HG03460 (cell line): ENCODE results near the gene CD79A.

ENCODE experiments used
- ATAC-seq: cut with Tn5 transposase; IDR thresholded peaks from one replicate; pipeline ENCODE4 v1.9.1; 2021; ENCODE audit not compliant: unreplicated experiment

CD79A gene

DNA sequence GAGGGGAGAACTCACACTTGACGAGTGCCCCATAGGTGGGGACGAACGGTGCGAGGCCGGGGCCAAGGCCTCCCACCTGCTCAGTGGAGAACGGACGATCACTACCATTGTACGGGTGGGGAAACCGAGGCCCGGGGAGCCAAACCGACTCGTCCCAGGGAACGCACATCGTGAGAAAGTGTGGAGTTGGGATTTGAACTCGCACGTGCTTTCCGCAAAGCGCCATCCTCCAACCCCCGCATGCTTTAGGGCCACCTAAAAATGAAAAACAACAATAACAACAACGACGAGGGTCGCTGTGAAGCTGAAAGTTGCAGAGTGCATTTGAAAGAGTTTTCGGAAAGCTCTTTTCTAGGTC lies 6.4 kb downstream of the CD79A start:
- no peak for ATAC-seq

GRCh38 chr19:41883821-41884733 lies 7.0 kb downstream of the CD79A start:
- peak; percentile 68 for ATAC-seq

GRCh38 chr19:41886761-41887710 lies 10.0 kb downstream of the CD79A start:
- ATAC-seq: no peak

DNA sequence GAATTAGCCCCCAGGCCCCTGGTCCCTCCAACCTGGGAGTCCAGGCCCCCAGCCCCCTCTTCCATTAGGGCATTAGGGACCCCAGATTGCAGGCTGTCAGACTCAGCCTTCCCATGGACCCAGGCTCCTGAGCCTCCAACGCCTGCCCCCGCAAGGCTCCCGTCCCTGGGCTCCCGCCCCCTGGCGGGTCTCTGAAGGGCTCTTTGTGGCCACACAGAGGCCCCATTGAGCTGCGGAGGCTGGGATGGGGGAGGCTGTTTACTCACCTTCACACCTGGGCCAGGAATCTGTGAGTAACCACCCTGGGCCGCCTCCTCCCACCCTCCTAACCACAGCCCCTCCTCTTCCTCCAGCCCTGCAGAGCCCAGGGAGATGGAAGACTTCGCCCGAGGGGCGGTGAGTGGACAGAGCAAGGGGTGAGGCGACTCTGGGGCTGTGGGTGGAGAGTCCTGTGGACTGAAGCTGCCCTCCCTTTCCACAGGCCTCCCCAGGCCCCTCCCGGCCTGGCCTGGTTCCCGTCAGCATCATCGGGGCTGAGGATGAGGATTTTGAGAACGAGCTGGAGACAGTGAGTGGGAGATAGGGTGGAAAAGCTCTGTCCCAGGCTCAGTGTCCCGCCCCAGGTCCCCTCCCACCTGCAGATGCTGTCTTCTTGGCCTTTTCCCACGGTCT lies 10.8 kb downstream of the CD79A start:
- ATAC-seq: no peak

GRCh38 chr19:41888926-41889325 lies 11.8 kb downstream of the CD79A start:
- no peak for ATAC-seq

DNA sequence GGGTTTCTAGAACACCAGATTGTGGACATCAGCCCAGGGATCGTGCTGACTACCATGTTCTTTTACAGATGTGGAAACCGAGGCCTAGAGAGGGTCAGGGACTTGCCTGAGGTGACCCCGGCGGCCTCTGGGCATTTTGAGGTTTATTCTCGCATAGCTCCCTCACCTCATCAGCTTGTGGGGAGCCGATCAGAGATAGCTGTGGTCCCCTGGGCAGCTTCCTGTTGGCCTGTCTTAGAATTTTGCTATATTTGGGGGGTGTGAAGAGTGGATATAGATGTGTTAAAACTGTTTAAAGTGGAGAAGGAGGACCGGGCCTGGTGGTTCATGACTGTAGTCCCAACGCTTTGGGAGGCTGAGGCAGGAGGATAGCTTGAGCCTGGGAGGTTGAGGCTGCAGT lies 12.8 kb downstream of the CD79A start:
- ATAC-seq: no peak

DNA sequence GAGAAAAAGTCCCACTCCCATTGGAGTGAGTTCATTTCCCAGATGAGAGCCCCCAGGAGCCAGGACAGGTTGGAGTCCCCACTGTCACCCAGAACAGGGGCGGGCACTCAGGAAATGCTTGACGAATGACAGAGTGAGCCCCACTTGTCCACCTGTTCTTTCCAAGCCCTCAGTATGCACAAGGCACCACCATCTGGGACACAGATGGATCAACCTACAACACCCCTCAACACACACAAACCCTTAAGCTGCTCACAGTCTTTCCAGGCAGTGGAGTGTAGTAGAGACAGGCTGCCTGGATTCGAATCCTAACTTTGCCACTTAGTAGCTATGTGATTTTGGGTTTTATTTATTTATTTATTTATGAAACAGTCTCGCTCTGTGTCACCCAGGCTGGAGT lies 13.9 kb downstream of the CD79A start:
- ATAC-seq: no peak

- no peak for ATAC-seq
Measured at GRCh38 chr19:41892173-41892902, 15.3 kb downstream of the CD79A start.

DNA sequence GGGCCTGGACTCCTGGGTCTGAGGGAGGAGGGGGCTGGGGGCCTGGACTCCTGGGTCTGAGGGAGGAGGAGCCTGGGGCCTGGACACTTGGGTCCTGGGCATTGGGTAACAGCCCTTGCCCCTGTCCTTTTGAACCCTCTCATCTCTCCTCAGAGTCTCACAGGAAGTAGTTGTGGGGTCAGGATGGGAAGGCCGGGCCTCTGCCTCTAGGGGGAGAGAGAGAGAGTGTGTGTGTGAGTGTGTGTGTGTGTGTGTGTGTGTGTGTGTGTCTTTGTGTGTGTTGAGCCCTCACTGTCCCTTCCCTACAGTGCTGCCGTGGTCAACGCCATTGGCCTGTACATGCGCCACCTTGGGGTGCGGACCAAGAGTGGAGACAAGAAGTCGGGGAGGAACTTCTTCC lies 16.8 kb downstream of the CD79A start:
- no peak for ATAC-seq

DNA sequence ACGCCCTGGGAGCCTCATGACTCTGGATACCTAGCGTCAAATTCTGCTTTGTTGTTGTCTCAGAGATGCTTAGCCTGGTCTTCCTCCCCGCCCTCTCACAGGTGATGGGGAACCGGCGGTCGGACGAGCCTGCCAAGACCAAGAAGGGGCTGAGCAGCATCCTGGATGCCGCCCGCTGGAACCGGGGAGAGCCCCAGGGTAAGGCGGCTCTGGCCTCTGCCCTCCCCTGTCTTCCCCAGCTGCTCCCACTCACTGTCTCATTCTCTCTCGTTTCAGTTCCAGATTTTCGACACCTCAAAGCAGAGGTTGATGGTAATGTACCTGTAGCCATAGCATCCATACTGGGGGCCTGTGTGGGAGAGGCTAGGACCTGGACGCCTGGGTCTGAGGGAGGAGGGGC lies 17.3 kb downstream of the CD79A start:
- no peak for ATAC-seq

DNA sequence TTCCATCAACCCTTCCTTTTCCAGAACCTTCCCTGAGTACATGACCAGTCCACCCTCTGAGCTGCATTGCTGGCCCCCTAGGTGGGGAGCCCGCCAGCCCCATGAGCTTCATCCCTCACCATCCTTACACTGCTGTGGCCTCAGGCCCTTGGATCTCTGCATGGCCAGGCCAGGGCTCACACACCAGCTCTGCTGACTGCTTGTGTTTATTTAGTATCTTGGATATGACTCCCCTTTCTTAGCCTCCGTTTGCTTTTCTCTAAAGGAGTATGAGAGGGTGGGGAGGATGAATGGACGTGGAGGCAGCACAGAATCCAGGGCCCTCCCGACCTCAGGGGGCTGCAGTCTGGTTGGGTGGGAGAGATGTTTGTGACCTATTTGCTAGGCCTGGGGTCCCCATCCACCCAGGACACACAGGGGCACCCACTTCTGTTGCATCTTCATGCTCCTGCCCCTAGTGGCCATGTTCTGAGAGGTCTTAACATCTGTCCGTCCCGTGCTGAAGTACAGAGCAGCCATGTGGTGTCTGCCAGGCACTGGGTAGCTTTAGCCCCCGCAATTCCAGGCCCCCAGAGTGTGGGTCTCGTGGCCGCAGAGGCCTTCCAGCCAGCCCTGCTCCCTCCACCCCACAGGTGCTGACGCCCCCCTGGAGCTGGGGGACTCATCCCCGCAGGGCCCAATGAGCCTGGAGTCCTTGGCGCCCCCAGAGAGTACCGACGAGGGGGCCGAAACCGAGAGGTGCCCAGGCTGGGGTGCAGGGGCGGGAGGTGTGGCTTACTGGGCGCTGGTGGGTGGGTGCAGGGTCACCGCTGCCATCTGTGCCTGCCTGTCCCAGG lies 18.9 kb downstream of the CD79A start:
- no peak for ATAC-seq

GRCh38 chr19:41896581-41896942 lies 19.5 kb downstream of the CD79A start:
- ATAC-seq: no peak

GRCh38 chr19:41897181-41897580 lies 20.1 kb downstream of the CD79A start:
- ATAC-seq: no peak

GRCh38 chr19:41897820-41898219 lies 20.7 kb downstream of the CD79A start:
- ATAC-seq: no peak

DNA sequence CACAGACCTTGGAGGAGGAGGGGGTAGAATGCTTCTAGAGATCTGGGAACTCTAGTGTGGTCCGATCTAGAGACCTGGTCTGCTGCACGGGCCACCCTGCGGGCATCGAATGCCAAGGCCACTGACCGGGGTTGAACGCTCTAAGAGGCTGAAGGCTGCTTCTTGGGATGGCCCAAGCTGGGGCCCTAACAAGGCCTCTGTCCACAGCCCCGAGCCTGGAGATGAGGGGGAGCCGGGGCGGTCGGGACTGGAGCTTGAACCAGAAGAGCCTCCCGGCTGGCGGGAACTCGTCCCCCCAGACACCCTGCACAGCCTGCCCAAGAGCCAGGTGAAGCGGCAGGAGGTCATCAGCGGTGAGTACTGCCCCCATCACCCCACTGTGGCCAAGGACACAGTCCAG lies 21.2 kb downstream of the CD79A start:
- no peak for ATAC-seq

DNA sequence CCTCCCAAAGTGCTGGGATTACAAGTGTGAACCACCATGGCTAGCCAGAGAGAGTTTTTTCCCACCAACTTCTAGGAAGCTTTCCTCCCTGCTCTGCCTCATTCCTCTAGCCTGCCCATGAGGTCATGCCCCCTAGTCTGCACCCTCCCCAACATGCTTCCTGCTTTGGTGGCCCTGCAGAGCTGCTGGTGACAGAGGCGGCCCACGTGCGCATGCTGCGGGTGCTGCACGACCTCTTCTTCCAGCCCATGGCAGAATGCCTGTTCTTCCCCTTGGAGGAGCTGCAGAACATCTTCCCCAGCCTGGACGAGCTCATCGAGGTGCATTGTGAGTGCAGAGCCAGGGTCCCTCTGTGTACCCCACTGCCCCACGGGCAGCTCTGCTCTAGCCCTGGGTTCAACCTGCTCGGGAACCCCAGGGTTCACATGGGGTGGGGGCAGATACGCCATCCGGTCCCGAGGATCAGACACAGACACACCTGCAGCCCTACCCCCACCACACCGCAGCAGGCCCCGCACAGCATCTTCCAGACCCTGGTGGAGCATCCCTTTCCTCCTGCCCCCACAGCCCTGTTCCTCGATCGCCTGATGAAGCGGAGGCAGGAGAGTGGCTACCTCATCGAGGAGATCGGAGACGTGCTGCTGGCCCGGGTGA lies 24.8 kb downstream of the CD79A start:
- ATAC-seq: no peak

DNA sequence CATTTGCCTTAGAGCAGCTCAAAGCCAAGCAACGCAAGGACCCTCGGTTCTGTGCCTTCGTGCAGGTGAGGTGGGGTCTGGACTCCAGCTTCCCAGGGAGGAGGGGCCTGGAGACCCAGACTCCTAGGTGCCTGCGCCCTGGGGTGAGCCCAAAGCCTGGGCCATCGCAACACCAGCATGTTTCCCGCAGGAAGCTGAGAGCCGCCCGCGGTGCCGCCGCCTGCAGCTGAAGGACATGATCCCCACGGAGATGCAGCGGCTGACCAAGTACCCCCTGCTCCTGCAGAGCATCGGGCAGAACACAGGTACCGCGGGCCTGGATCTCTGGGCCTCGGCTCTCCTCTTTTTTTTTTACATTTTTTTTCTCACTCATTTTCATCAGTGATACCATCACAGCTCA lies 25.5 kb downstream of the CD79A start:
- ATAC-seq: no peak

DNA sequence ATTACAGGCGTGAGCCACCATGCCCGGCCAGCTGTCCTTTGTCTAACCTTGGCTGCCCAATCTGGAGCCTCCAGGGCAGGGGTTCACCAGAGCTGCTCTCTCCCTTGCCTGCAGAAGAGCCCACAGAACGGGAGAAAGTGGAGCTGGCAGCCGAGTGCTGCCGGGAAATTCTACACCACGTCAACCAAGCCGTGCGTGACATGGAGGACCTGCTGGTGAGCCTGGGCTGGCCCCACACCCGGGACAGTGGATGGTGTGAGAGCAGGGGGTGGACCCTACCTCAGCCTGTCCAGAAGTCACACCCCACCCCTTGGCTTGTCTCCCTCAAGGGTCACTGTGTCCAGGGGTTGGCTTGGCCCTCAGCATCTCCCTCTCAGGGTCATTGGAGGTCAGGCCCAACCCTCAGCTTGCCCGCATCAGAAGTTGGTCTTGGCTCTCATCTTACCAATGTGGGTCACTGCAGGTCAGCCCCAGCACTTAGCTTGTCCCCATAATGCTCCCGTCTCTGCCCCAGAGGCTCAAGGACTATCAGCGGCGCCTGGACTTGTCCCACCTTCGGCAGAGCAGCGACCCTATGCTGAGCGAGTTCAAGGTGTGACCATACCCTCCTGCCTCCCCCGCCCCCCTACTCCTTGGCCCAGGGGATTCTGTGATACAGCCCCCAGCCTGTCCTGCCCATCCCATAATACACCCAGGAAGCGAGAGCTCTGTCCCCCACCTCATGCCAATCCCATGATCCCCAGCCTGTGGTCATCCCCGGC lies 26.3 kb downstream of the CD79A start:
- no peak for ATAC-seq
